ENCODE measurements around the gene MRFAP1. TPM values are rescaled to one million over a fixed set of nuclear protein-coding genes. Genes with fewer than 3 reads are reported as not detected.

The MRFAP1 gene
- 100 to 1,000 TPM; 143 to 174 (median 161) TPM for polyA plus RNA-seq

GRCh38 chr4:6640292-6641163 is at the start of gene MRFAP1:
Gene MRFAP1, plus strand, starts transcription at chr4:6640685. Its CDS starts 178 bp downstream, at chr4:6640863.
- peak; percentile 92 to 94 (median 93) for DNase-seq
- Mint-ChIP-seq H3K27me3 (ENCODE audit: low read depth in 3 of 3) (peaks cover 15 to 20% (median 19%) of the 10 kb centered on the region in 3 donors), H3K27ac (peak within 1 kb of the TSS; percentile 92 to 100 (median 98)), H3K36me3 (peaks cover 11 to 19% (median 18%) of the 10 kb centered on the region in 3 donors), H3K9me3 (peaks cover 0 to 1% (median 0%) of the 10 kb centered on the region in 6 donors), H3K4me1 (peaks cover 39 to 42% of the 10 kb centered on the region in 2 donors), H3K4me3 (peak within 1 kb of the TSS; percentile 95 to 99 (median 97))

DNA sequence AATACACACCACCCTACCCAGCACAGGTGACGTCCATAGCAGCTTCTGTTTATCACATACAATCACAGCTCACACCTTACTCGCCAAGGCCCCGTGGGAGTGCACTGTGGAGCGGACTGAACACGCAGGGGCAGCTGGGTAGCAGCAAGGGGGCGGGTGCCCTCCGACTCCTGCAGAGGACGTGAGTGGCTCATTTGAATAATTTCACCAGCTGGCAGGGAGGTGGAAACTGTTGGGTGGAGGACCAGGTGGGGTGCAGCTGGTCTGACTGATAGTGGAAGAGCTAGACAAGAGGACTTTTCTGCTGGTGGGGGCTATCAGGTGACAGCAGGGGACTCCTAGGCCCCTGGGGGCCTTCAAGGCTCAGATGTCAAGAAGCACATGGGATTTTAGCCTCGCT is 49.2 kb upstream of the MRFAP1 start:
- peaks cover 0 to 2% (median 0%) of the 10 kb centered on the region in 3 donors for H3K27me3 Mint-ChIP-seq (ENCODE audit: low read depth in 3 of 3)
- H3K4me1 Mint-ChIP-seq = no peaks in the 10 kb centered on the region
- H3K4me3 Mint-ChIP-seq = no peak overlapping the region
- DNase-seq = no peak
- H3K27ac Mint-ChIP-seq = no peak overlapping the region
- no peaks in the 10 kb centered on the region for H3K9me3 Mint-ChIP-seq
- H3K36me3 Mint-ChIP-seq = peaks cover 4 to 10% (median 7%) of the 10 kb centered on the region in 3 donors

- H3K9me3 Mint-ChIP-seq = no peaks in the 10 kb centered on the region
- no peaks in the 10 kb centered on the region for H3K4me1 Mint-ChIP-seq
- peaks cover 4 to 10% (median 10%) of the 10 kb centered on the region in 3 donors for H3K36me3 Mint-ChIP-seq
- no peak overlapping the region for H3K27ac Mint-ChIP-seq
- H3K27me3 Mint-ChIP-seq (ENCODE audit: low read depth in 3 of 3) = peaks cover 0 to 2% (median 0%) of the 10 kb centered on the region in 3 donors
- DNase-seq = no peak
- H3K4me3 Mint-ChIP-seq = no peak overlapping the region
Observed at GRCh38 chr4:6591781-6592180, 48.7 kb upstream of the MRFAP1 start.

- H3K4me1 Mint-ChIP-seq = no peaks in the 10 kb centered on the region
- H3K4me3 Mint-ChIP-seq = no peak overlapping the region
- peaks cover 0 to 2% (median 0%) of the 10 kb centered on the region in 3 donors for H3K27me3 Mint-ChIP-seq (ENCODE audit: low read depth in 3 of 3)
- no peaks in the 10 kb centered on the region for H3K9me3 Mint-ChIP-seq
- H3K27ac Mint-ChIP-seq = no peak overlapping the region
- DNase-seq = no peak
- H3K36me3 Mint-ChIP-seq = peaks cover 4 to 10% (median 10%) of the 10 kb centered on the region in 3 donors
Observed at GRCh38 chr4:6592804-6593563, 47.5 kb upstream of the MRFAP1 start.

DNA sequence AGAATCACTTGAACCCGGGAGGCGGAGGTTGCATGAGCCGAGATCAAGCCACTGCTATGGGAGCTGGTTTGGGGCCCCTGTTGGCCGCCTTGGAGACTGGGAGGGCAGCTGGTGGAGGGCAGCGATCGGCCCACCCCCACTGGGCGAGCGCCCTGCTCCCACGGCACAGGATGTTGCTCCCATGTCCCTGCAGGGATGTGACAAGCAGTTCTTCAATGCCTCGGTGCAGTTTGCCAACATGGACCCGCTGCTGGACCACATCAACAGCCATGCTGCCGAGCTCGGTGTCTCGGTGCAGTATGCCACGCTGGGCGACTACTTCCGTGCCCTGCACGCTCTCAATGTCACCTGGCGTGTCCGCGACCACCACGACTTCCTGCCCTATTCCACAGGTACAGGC is 46.1 kb upstream of the MRFAP1 start:
- no peak overlapping the region for H3K4me3 Mint-ChIP-seq
- H3K4me1 Mint-ChIP-seq = no peaks in the 10 kb centered on the region
- peaks cover 0 to 2% (median 0%) of the 10 kb centered on the region in 3 donors for H3K27me3 Mint-ChIP-seq (ENCODE audit: low read depth in 3 of 3)

GRCh38 chr4:6594826-6595355 is 45.6 kb upstream of the MRFAP1 start:
- H3K4me3 Mint-ChIP-seq = no peak overlapping the region
- no peaks in the 10 kb centered on the region for H3K9me3 Mint-ChIP-seq
- H3K27me3 Mint-ChIP-seq (ENCODE audit: low read depth in 3 of 3) = peaks cover 0 to 2% (median 0%) of the 10 kb centered on the region in 3 donors
- no peaks in the 10 kb centered on the region for H3K4me1 Mint-ChIP-seq
- H3K27ac Mint-ChIP-seq = peak overlapping the region in 1 of 6 donors; percentile 60
- no peak for DNase-seq
- peaks cover 4 to 10% (median 10%) of the 10 kb centered on the region in 3 donors for H3K36me3 Mint-ChIP-seq

More for the DNA sequence above, 46.1 kb upstream of the MRFAP1 start:
- Mint-ChIP-seq H3K9me3 (no peaks in the 10 kb centered on the region), H3K36me3 (peaks cover 4 to 10% (median 10%) of the 10 kb centered on the region in 3 donors), H3K27ac (no peak overlapping the region)
- DNase-seq = no peak

- H3K9me3 Mint-ChIP-seq = no peaks in the 10 kb centered on the region
- DNase-seq = no peak
- peaks cover 0 to 2% (median 0%) of the 10 kb centered on the region in 3 donors for H3K27me3 Mint-ChIP-seq (ENCODE audit: low read depth in 3 of 3)
- H3K4me3 Mint-ChIP-seq = no peak overlapping the region
- peaks cover 4 to 10% (median 9%) of the 10 kb centered on the region in 3 donors for H3K36me3 Mint-ChIP-seq
- H3K27ac Mint-ChIP-seq = peak overlapping the region in 1 of 6 donors; percentile 12
- no peaks in the 10 kb centered on the region for H3K4me1 Mint-ChIP-seq
Observed at GRCh38 chr4:6595897-6596537, 44.5 kb upstream of the MRFAP1 start.

- H3K27ac Mint-ChIP-seq = no peak overlapping the region
- no peak overlapping the region for H3K4me3 Mint-ChIP-seq
- DNase-seq = no peak
- peaks cover 0 to 2% (median 0%) of the 10 kb centered on the region in 3 donors for H3K27me3 Mint-ChIP-seq (ENCODE audit: low read depth in 3 of 3)
- no peaks in the 10 kb centered on the region for H3K9me3 Mint-ChIP-seq
- peaks cover 4 to 10% (median 9%) of the 10 kb centered on the region in 3 donors for H3K36me3 Mint-ChIP-seq
- H3K4me1 Mint-ChIP-seq = no peaks in the 10 kb centered on the region
Observed at GRCh38 chr4:6596948-6597347, 43.5 kb upstream of the MRFAP1 start.

- Mint-ChIP-seq H3K27me3 (ENCODE audit: low read depth in 3 of 3) (no peaks in the 10 kb centered on the region), H3K36me3 (peaks cover 4 to 20% (median 10%) of the 10 kb centered on the region in 3 donors), H3K4me1 (no peaks in the 10 kb centered on the region), H3K4me3 (no peak overlapping the region), H3K9me3 (no peaks in the 10 kb centered on the region), H3K27ac (no peak overlapping the region)
- DNase-seq = no peak
Observed at GRCh38 chr4:6598127-6598526, 42.4 kb upstream of the MRFAP1 start.

DNA sequence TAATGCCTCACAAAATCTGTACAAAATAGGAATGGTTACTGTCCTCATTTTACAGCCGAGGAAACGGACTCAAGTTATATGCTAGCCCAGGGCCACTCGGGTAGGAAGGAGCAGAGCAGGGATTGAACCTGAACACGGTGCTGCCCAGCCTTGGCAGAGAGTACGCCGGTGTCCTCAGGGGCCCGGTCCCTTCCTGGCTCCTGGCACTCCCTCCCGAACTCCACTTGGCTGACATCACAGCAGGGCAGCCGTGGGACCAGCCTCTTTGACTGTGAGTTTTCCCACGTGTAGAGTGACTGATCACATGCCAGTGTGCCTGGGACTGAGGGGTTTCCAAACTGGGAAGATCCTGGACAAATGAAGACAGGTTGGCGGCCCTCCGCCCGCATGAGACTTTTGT is 41.8 kb upstream of the MRFAP1 start:
- H3K4me3 Mint-ChIP-seq = no peak overlapping the region
- no peaks in the 10 kb centered on the region for H3K4me1 Mint-ChIP-seq
- DNase-seq = no peak
- peaks cover 4 to 23% (median 14%) of the 10 kb centered on the region in 3 donors for H3K36me3 Mint-ChIP-seq
- H3K27me3 Mint-ChIP-seq (ENCODE audit: low read depth in 3 of 3) = no peaks in the 10 kb centered on the region
- H3K27ac Mint-ChIP-seq = no peak overlapping the region
- no peaks in the 10 kb centered on the region for H3K9me3 Mint-ChIP-seq

- Mint-ChIP-seq H3K36me3 (peaks cover 17 to 47% (median 32%) of the 10 kb centered on the region in 3 donors), H3K9me3 (peaks cover 0 to 5% (median 0%) of the 10 kb centered on the region in 6 donors), H3K4me3 (no peak overlapping the region), H3K27ac (no peak overlapping the region), H3K4me1 (no peaks in the 10 kb centered on the region), H3K27me3 (ENCODE audit: low read depth in 3 of 3) (no peaks in the 10 kb centered on the region)
- no peak for DNase-seq
Observed at GRCh38 chr4:6601661-6602250, 38.7 kb upstream of the MRFAP1 start.

DNA sequence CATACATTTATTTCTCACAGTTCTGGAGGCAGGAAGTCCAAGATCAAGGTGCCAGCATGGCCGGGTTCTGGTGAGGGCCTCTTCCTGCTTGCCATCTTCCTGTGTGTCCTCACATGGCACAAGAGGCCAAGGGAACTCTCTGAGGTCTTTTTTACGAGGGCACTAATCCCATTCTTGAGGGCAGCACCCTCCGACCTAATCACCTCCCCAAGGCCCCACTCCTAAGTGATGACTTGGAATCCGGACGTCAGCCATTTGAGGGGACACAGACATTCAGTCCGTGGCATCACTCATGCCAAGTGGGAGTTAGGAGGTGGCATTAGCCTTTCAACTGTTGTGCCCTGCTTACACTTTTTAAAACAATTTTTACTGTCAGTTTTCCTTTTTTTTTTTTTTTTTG is 38.2 kb upstream of the MRFAP1 start:
- H3K4me3 Mint-ChIP-seq = no peak overlapping the region
- no peaks in the 10 kb centered on the region for H3K4me1 Mint-ChIP-seq
- H3K27ac Mint-ChIP-seq = no peak overlapping the region
- peaks cover 22 to 52% (median 38%) of the 10 kb centered on the region in 3 donors for H3K36me3 Mint-ChIP-seq
- no peak for DNase-seq
- no peaks in the 10 kb centered on the region for H3K27me3 Mint-ChIP-seq (ENCODE audit: low read depth in 3 of 3)
- H3K9me3 Mint-ChIP-seq = peaks cover 0 to 5% (median 0%) of the 10 kb centered on the region in 6 donors

DNA sequence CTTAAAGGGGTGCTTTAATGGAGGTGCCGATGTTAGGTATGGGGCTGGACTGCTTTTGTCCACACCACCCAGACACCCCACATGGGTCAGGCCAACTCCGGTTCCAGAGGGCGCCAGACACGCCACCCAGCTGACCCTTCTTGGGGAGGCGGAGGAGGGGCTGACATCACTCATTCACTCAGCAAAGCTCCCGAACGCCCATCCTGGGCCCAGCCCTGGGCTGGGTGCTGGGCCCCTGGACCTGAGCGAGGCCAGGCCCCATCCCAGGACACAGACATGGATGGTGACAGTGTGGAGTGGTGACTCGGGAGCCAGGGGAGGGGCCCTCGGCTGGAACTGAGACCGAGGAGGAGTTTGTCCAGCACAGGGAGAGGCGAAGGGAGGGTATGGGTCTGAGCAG is 37.4 kb upstream of the MRFAP1 start:
- no peak for DNase-seq
- peaks cover 0 to 5% (median 0%) of the 10 kb centered on the region in 6 donors for H3K9me3 Mint-ChIP-seq
- H3K27me3 Mint-ChIP-seq (ENCODE audit: low read depth in 3 of 3) = no peaks in the 10 kb centered on the region
- H3K4me3 Mint-ChIP-seq = no peak overlapping the region
- H3K27ac Mint-ChIP-seq = no peak overlapping the region
- H3K4me1 Mint-ChIP-seq = peaks cover 0 to 7% of the 10 kb centered on the region in 2 donors
- peaks cover 29 to 60% (median 46%) of the 10 kb centered on the region in 3 donors for H3K36me3 Mint-ChIP-seq
